ENCODE results near the gene TMC1.

Gene TMC1

DNA sequence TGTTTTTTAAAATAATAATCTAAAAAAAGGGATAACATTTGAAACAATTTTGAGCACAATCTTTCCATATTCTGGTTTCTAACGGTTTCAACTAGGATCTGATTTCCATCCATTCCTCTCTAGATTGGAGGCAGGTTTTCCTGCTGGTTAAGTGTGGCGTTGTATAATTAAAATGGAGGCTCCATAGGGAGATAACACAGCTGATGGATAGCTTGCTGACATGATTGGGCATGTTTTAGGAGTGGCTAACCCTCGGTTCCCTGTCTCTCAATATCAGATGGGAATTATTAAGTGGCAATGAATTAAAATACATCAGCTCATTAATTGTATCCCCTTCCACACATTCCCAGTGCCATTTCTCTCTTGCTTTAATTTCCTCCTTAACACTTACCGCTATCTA, 222.4 kb downstream of the TMC1 start:
- Histone ChIP-seq H3K9me3 (ENCODE audit: severe bottlenecking) (no peaks in the 10 kb centered on the region), H3K27ac (ENCODE audit: poor library complexity, severe bottlenecking) (no peak overlapping the region), H3K27me3 (ENCODE audit: insufficient read depth, poor library complexity, severe bottlenecking) (no peaks in the 10 kb centered on the region), H3K4me3 (ENCODE audit: severe bottlenecking) (no peak overlapping the region), H3K36me3 (ENCODE audit: low read depth) (no peaks in the 10 kb centered on the region), H3K4me1 (ENCODE audit: insufficient read depth, poor library complexity, severe bottlenecking) (no peaks in the 10 kb centered on the region)
- DNase-seq (ENCODE audit: low spot score), result no peak
- no peak for ATAC-seq (ENCODE audit: low read depth)
- TF ChIP-seq, protein P1, sequence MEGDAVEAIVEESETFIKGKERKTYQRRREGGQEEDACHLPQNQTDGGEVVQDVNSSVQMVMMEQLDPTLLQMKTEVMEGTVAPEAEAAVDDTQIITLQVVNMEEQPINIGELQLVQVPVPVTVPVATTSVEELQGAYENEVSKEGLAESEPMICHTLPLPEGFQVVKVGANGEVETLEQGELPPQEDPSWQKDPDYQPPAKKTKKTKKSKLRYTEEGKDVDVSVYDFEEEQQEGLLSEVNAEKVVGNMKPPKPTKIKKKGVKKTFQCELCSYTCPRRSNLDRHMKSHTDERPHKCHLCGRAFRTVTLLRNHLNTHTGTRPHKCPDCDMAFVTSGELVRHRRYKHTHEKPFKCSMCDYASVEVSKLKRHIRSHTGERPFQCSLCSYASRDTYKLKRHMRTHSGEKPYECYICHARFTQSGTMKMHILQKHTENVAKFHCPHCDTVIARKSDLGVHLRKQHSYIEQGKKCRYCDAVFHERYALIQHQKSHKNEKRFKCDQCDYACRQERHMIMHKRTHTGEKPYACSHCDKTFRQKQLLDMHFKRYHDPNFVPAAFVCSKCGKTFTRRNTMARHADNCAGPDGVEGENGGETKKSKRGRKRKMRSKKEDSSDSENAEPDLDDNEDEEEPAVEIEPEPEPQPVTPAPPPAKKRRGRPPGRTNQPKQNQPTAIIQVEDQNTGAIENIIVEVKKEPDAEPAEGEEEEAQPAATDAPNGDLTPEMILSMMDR (IDR thresholded peaks at IDR 0.05; ENCODE audit: poor library complexity, severe bottlenecking), result no peak

DNA sequence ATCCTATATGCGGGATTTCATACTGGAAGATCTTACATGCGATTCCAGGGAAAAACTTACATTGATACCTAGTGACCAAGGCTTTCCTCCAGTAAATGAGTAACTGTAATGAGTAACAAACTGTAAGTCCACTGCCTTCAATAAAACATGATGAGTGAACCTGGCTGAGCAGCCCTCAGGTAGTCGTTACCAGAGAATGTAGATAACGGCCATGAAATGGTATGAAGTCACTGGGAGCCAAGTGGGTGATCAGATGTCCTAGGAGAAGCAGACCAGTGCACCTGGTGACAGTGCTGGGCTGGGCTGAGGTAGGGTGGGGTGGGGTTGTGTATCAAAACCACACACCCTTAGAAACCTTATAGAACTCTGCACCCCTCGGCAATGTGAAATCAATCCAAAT, 227.9 kb downstream of the TMC1 start:
- no peaks in the 10 kb centered on the region for H3K27me3 ChIP-seq (ENCODE audit: insufficient read depth, poor library complexity, severe bottlenecking)
- no peak for DNase-seq (ENCODE audit: low spot score)
- no peak for ATAC-seq (ENCODE audit: low read depth)
- no peak overlapping the region for H3K27ac ChIP-seq (ENCODE audit: poor library complexity, severe bottlenecking)
- H3K4me1 ChIP-seq (ENCODE audit: insufficient read depth, poor library complexity, severe bottlenecking), result no peaks in the 10 kb centered on the region
- H3K4me3 ChIP-seq (ENCODE audit: severe bottlenecking), result no peak overlapping the region
- H3K36me3 ChIP-seq (ENCODE audit: low read depth), result no peaks in the 10 kb centered on the region
- H3K9me3 ChIP-seq (ENCODE audit: severe bottlenecking), result no peaks in the 10 kb centered on the region
- TF ChIP-seq, protein P1 (IDR thresholded peaks at IDR 0.05; ENCODE audit: poor library complexity, severe bottlenecking), result no peak

DNA sequence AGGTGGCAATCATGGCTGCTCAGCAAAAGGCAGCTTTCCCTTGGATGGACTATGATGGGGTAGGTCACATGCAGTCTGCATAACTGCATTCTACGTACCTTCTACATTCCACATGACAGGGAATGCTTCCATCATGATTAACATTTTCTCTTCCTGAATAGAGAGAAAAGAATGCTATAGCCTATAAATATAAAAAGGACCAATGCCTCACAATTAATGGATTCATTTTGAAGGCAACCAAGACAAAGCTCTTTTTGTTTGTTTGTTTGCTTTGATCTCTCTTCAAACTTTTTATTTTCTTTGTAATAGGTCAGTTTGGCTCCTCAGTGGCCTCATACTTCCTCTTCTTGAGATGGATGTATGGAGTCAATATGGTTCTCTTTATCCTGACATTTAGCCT, 230.1 kb downstream of the TMC1 start:
- H3K9me3 ChIP-seq (ENCODE audit: severe bottlenecking), result no peaks in the 10 kb centered on the region
- no peak for DNase-seq (ENCODE audit: low spot score)
- no peaks in the 10 kb centered on the region for H3K36me3 ChIP-seq (ENCODE audit: low read depth)
- H3K4me3 ChIP-seq (ENCODE audit: severe bottlenecking), result no peak overlapping the region
- TF ChIP-seq, protein P1 (IDR thresholded peaks at IDR 0.05; ENCODE audit: poor library complexity, severe bottlenecking), result no peak
- no peak for ATAC-seq (ENCODE audit: low read depth)
- no peaks in the 10 kb centered on the region for H3K27me3 ChIP-seq (ENCODE audit: insufficient read depth, poor library complexity, severe bottlenecking)
- H3K4me1 ChIP-seq (ENCODE audit: insufficient read depth, poor library complexity, severe bottlenecking), result no peaks in the 10 kb centered on the region
- no peak overlapping the region for H3K27ac ChIP-seq (ENCODE audit: poor library complexity, severe bottlenecking)

DNA sequence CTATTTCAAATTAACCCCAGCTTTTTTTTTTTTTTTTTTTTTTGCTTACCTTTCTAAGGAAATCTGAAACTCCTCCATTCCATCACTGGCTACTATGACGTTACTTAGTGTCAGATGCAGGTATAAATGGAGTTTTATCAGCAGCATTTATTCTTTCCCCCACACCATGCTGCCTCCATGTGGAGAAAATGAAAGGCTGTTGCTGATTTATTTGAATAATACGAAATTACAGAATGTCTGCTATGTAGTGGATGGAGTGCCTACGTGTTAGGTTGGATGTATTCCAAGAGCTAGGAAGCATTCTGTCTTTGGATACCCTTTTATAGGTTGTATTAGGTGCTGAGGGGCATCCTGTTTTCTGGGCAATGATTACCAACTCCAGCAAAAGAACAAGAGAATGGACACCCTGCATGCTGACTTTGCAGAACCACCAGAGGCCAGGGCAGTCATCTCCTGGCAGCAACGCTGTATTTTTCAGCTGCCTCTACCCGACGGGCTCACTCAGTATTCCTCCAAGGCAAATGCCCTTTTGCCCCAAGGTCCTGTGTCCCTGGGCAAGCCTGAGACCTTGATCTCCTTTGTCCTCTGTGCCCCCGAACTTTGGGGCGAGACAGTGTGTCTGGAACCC, 232.0 kb downstream of the TMC1 start:
- no peaks in the 10 kb centered on the region for H3K9me3 ChIP-seq (ENCODE audit: severe bottlenecking)
- DNase-seq (ENCODE audit: low spot score) (no peak), ATAC-seq (ENCODE audit: low read depth) (no peak)
- TF ChIP-seq, protein P1 (IDR thresholded peaks at IDR 0.05; ENCODE audit: poor library complexity, severe bottlenecking), result peak; percentile 39
- H3K4me3 ChIP-seq (ENCODE audit: severe bottlenecking), result no peak overlapping the region
- H3K36me3 ChIP-seq (ENCODE audit: low read depth), result no peaks in the 10 kb centered on the region
- no peak overlapping the region for H3K27ac ChIP-seq (ENCODE audit: poor library complexity, severe bottlenecking)
- no peaks in the 10 kb centered on the region for H3K4me1 ChIP-seq (ENCODE audit: insufficient read depth, poor library complexity, severe bottlenecking)
- peaks cover under 1% of the 10 kb centered on the region for H3K27me3 ChIP-seq (ENCODE audit: insufficient read depth, poor library complexity, severe bottlenecking)

DNA sequence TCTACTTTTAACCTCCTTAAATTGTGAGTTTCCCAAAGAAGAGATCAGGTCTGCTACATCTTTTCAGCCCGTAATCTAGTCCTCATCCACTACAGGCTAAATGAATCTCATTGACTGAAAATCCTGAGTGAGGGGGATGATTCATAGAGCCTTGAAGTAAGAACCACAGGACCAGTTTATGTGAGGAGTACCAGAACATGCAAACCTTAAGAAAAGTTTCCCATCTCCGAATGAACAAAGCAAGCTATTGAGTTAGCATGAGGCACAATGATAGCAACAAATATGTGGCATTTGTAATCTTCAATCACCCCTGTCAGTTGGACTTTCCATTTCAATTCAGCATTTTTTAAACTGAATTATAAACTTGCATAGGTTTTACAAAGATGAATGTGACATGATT, 234.4 kb downstream of the TMC1 start:
- DNase-seq (ENCODE audit: low spot score), result no peak
- H3K4me3 ChIP-seq (ENCODE audit: severe bottlenecking), result no peak overlapping the region
- no peak for ATAC-seq (ENCODE audit: low read depth)
- H3K4me1 ChIP-seq (ENCODE audit: insufficient read depth, poor library complexity, severe bottlenecking), result no peaks in the 10 kb centered on the region
- TF ChIP-seq, protein P1 (IDR thresholded peaks at IDR 0.05; ENCODE audit: poor library complexity, severe bottlenecking), result no peak
- H3K9me3 ChIP-seq (ENCODE audit: severe bottlenecking), result no peaks in the 10 kb centered on the region
- no peak overlapping the region for H3K27ac ChIP-seq (ENCODE audit: poor library complexity, severe bottlenecking)
- H3K27me3 ChIP-seq (ENCODE audit: insufficient read depth, poor library complexity, severe bottlenecking), result peaks cover 3% of the 10 kb centered on the region
- no peaks in the 10 kb centered on the region for H3K36me3 ChIP-seq (ENCODE audit: low read depth)
